Transverse colon (tissue), 4 donors: ENCODE results near the gene SLC22A31.
"Not testable (repeated sequence)": the region's sequence is repeated elsewhere in the genome, so short reads cannot be mapped to it uniquely, and the experiment has no call there.

ENCODE experiments used
- CTCF ChIP-seq, 5 experiments: fragments of 200-600 bp in 3 of 5; fragments of 450-650 bp in 2 of 5; sonication (generic) in 3 of 5; IDR thresholded peaks; 1 replicate in 2 of 5; 2 replicates in 3 of 5; pipeline ENCODE4 v1.5.1; 2016 to 2017; ENCODE audit warnings: antibody characterized with exemption in 5 of 5, inconsistent platforms in 3 of 5, mild to moderate bottlenecking in 2 of 5, moderate library complexity in 1 of 5
- POLR2A ChIP-seq: fragments of 450-650 bp; IDR thresholded peaks from one replicate; pipeline ENCODE4 v1.6.1; 2016; ENCODE audit warnings: antibody characterized with exemption, mild to moderate bottlenecking, moderate library complexity
- POLR2AphosphoS5 ChIP-seq, 3 donors: sonication (generic); formaldehyde crosslinking; IDR thresholded peaks; one replicate each; pipeline ENCODE4 v1.6.1; 2016; ENCODE audit warnings: antibody characterized with exemption in 3 of 3

- not testable (repeated sequence) for TF ChIP-seq POLR2A; CTCF (IDR thresholded peaks at IDR 0.05); POLR2AphosphoS5 (IDR thresholded peaks at IDR 0.05)
Observed at GRCh38 chr16:89185887-89186592, 14.3 kb downstream of the SLC22A31 start.
